Measurements from ENCODE around the gene TMEM121.

DNA sequence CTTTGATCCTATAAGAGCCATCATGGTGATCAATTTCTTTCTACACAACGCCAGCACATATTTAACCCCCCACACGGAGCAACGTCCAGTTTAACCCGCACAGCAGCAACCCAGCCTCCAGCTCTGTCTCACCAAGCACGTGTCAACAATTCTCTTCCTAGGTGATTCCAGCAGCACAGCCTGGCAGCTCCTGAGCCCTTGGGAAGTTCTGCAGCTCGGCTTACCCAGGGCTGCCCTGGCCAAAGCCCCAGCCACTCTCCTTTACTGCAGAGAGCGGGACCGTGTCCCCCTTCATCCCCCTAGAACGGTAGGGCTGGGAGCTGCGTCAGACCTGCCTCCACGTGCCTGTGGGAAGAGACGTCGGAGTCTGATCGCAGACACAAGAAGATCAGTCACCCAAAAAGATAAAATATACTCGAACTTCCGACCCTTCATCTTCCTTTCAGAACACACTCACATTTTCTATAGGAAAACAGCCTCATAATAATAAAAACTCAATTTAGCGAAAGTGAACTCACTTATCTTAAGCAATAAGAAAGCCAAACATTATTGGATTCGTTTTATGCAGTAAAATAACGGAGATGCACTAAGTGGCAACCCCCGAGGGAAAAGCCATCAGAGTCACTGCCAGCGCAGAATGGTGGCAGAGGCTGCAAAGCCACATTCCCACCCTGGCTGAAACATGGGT lies 7.6 kb downstream of the TMEM121 start:
- TF ChIP-seq, protein P1, sequence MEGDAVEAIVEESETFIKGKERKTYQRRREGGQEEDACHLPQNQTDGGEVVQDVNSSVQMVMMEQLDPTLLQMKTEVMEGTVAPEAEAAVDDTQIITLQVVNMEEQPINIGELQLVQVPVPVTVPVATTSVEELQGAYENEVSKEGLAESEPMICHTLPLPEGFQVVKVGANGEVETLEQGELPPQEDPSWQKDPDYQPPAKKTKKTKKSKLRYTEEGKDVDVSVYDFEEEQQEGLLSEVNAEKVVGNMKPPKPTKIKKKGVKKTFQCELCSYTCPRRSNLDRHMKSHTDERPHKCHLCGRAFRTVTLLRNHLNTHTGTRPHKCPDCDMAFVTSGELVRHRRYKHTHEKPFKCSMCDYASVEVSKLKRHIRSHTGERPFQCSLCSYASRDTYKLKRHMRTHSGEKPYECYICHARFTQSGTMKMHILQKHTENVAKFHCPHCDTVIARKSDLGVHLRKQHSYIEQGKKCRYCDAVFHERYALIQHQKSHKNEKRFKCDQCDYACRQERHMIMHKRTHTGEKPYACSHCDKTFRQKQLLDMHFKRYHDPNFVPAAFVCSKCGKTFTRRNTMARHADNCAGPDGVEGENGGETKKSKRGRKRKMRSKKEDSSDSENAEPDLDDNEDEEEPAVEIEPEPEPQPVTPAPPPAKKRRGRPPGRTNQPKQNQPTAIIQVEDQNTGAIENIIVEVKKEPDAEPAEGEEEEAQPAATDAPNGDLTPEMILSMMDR (optimal IDR thresholded peaks at IDR 0.05 in 1 of 3, IDR thresholded peaks at IDR 0.05 in 1 of 3, conservative IDR thresholded peaks at IDR 0.05 in 1 of 3; ENCODE audit: extremely low read depth in 1 of 3, insufficient read depth in 2 of 3, low read length in 3 of 3) = no peak
- TF ChIP-seq EZH2 (IDR thresholded peaks at IDR 0.05; ENCODE audit: low read length) = no peak

Data from keratinocyte (primary cell).